Measurements from ENCODE around the gene AFTPH. TPM values are rescaled to one million over a fixed set of nuclear protein-coding genes. Genes with fewer than 3 reads are reported as not detected.

Gene AFTPH
- polyA plus RNA-seq, 1 donor = 78.3 TPM

DNA sequence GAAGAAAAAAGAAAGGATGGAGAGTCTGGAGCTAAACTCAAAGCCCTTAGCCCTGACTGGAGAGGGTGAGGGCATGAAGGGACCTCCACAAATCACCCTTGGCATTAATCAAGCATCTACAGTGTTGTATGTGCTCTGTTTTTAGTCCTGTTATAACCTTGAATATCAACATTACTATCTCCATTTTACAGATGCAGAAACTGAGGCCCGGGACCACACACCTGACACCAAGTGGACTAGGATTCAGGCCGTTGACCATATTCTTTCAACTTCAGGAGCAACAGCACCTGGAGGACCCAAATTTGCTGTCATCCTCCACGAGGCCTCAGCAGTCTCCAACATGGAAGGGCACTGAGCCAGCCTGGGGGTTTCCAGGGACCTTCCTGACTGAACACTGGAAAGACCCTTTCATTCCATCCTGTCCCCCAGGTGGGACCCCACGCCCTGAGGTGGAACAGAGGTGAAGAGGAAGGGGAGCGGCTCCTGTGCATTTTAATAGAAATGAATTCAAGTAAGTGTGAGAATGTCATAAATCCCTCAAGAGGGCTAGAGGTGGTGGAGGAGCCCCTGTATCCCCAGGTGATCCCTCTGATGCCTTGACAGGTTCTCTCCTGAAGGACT lies 88.6 kb downstream of the AFTPH start:
- DNase-seq = no peak

DNA sequence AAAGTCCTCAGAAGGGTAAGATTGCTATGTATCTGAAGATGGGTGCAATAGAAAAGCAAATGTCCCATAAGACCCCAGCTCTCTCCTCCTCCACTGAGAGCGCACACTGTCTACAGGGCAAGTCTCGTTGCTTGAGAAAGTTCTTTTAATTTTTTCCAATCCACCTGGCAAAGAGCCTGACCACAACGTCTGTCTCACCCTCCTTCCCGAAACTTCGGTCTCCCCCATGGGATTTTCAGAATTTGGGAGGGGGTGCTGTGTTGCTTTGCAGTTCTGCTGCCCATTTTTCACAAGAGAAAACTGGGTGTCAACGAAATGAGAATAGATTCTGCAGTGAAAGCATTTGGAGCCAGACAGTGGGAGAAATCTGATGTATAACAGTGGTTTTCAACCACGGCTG lies 89.1 kb downstream of the AFTPH start:
- no peak for DNase-seq

DNA sequence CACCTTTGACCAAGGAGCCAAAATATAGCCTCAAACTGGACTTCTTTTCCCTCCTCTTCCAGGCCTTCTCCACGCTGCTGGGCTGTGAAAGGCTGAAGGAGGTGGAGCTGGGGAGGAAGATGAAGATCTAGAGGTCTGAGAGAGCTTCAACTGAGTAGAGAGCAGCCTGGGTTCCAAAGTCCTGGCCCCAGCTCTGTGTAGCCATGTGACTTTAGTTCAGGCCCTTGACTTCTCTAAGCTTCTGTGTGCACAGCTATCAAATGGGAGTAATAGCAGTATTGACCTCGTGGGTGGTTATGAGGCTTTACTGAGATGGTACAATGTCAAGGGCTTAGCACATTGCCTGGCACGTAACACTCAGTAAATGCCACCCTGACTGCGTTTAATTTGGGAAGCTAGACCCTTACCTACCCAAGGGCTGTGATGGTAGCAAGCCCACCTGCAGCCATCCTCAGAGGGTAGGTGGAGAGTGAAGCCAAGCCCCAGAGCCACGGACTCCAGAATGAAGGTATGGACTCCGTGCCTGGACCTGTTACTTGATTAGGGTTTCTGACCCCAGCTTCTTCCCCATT lies 91.2 kb downstream of the AFTPH start:
- DNase-seq = no peak

GRCh38 chr2:64615844-64616536 lies 91.9 kb downstream of the AFTPH start:
- DNase-seq = no peak

GRCh38 chr2:64617631-64618151 lies 93.6 kb downstream of the AFTPH start:
- DNase-seq = no peak

GRCh38 chr2:64620661-64621060 lies 96.5 kb downstream of the AFTPH start:
- DNase-seq = no peak

DNA sequence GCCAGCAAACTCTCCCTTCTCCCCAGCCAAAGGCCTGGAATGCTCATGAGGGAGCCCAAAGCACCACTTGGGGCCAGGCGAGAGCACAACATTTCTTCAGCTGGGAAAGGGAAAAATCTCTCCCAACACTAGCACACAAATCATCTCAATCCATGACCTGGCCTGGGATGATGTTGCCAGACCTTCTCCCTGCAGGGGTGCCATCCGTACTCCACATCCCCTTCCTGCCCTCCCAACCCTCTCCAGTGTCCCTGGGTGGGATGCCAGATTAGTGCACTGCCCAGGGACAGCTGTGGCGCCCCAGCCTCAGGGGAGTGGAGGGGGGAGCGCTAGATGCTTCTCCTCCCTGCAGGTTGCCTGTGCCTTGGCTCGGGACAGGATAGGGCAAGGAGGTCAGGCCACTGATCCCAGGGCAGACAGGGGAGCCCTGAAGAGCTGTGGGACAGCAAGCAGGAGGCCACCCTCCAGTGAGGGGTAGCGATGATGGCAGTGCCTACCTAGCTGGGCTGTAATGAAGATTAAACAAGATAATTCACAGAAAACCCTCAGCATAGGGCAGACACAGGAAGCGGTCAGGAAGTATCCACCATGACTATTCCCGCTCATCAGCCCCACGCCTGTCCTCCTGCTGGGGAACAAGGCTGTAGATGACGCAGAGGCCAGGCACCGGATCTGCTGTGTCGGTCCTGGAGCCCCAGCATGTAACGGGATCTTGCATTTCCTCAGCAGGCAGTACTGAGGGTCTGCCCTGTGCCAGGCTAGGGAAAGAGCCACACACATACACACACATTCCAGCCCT lies 98.5 kb downstream of the AFTPH start:
- DNase-seq = no peak

DNA sequence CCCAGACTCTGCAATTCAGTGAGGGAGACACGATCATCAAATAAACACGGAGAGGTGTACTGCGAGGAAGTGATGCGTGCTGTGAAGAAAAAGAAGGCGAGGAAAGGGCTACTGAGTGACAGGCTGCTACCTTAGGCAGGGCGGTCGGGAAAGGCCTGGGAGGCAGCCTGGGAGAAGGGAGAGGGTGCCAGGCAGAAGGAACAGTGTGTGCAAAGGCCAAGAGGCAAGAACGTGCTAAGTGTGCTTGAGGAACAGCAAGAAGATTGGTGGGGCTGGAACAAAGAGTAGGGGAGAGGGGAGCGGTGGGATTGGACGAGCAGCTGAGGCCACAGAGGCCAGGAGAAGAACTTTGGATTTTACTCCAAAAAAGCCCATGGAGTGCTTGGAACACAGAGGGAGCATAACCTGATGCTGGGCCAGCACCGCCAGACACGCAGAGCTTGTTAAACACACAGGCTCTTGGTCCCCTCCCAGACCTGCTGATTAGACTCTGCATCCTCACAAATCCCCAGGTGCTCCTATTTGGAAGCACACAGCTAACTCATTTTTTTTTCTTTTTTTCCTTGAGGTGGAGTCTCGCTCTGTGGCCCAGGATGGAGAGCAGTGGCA lies 99.2 kb downstream of the AFTPH start:
- no peak for DNase-seq

DNA sequence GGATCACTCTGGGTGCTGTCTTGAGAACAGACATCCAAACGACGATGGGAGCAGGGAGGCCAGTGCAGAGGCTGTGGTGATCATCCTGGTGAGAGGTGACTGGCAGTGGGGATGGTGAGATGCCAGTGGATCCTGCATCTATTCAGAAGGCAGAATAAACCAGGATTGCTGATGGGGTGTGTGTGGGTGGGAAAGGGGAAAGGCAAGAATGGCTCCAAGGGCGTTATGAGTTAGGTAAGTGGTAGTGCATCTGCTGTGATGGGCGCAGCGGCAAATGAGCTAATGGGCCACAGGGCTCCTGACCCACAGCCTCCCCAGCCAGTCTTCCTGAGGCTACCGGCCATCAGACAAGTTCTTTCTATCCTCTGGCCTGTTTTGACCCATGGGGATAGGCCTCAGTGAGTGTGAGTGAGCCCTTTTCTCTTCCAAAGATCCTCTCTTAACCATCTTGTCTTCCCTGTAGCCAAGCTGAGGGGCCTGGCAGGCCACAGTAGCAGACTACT lies 100.0 kb downstream of the AFTPH start:
- DNase-seq = no peak

- no peak for DNase-seq
Observed at GRCh38 chr2:64624862-64625261, 100.7 kb downstream of the AFTPH start.

GRCh38 chr2:64625299-64626145 lies 101.4 kb downstream of the AFTPH start:
- no peak for DNase-seq

GRCh38 chr2:64626146-64626809 lies 102.2 kb downstream of the AFTPH start:
- DNase-seq = no peak

DNA sequence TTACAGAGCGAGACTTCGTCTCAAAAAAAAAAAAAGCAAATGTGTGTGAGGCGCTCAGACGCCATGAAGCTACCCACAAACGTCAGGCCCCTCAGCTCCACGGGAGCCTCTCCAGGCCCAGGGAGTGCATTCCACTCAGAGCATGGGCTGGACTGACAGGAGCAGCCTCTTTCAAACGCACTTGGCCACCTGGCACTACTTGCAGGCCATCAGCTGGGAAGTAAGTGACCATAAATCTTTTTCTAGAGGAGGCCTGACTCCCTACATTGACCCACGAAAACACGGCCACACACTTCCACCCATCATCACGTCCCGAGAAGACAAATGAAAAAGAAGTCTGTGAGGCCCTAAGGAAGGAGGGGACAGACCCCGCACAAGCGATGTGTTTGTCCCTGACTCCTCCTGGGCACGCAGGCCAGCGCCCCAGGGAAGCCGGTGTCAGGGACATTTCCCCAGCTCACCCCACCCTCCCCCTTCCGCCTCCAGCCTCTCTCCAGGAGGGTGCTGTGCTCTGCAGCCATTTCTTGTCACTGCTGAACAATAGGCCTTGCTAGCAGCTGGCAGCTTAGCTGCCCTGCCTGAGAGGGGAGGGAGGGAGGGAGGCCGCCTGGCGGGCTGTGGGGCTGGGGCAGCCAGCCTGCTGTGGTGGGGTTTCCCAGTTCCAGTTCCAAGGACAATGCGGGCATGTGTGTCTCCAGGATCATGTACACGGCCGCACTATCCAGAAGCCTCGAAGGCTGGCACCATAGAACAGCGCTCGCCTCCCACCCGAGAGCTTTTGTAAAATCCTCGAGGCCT lies 103.0 kb downstream of the AFTPH start:
- DNase-seq = no peak

DNA sequence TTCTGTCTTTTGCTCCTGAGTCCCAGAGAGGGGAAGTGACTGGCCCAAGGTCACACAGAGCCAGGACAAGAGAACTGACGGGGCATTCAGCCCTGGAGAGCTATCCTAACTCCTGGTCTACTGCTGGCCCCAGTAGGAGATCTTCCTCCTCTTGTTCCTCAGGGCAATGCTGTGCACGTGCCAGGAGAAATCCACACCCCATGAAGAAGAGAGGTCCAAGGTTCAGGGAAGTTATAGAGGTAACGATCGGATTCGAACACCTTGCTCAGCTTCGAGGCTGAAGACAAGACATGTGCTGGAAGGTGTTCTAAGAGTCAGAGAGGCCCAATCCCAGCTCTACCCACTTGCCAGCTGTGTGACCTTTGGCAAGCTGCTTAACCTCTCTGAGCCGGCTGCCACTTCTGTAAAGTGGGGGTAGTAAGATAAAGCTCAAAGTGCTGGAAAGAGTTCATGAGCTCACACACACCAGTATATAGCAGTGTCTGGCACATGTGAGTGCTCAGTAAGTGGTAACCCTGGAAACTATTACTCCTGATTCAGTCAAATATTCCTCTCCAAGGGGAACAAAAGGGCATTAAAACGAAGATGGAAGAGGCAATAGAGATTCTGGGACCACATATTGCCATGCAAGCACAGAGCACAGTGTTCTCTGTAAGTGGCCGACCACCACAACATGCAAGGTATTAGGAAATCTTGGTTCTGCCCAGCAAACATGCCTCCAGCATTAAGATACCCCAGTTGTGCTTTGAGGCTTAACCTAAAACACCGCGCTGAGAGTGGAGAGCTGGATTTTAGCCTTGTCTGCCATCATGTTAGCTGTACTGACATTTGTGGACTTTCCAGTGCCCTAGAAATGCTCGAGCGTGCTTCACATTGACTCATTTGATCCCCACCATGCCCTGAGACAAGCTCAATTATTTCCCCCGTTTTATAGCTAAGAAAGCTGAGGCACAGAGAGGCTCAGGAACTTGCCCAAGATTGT lies 104.0 kb downstream of the AFTPH start:
- no peak for DNase-seq

DNA sequence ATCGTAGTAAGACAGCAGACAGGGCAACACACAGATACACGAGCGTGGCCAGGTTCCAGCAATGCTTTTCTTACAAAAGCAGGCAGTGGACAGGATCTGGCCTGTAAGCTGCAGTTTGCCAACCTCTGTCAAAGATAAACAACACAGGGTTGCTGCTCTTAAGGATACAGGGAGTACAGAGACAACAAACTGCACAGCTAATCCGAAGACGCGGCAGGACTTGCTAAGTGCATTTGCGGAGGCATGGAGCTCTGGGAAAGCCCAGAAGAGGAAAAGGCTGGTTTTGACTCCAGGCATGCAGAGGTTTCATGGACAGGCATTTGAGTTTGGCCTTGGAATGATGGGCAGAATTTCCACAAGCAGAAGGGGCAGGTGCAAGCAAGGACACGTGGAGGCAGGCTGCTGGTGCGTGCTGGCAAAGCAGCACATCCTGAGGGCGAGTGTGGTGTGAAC lies 105.2 kb downstream of the AFTPH start:
- DNase-seq = no peak

- no peak for DNase-seq
Observed at GRCh38 chr2:64629875-64630274, 105.7 kb downstream of the AFTPH start.

GRCh38 chr2:64630752-64631151 lies 106.6 kb downstream of the AFTPH start:
- no peak for DNase-seq

DNA sequence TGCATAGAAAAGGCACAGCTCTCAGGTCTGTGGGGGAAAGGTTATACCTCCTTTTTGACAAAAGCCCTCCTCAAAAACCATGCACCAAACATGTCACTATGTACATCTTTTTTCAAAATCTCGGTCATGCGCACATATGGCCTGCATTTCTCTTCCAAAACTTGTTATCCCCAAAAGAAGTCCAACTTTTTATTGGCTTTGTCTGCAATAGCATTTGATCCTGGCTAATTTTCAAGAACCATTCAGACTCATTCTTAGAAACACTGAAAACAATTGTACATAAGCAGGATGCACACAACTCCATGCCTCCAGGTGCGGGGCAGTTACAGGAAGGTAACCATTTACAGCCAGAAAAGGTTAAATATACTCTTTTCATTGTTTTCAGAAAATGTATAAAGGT lies 107.6 kb downstream of the AFTPH start:
- no peak for DNase-seq

Measured in left kidney (tissue), 2 donors.